GM12878 (cell line): ENCODE measurements around the gene CSNK1G2. TPM values are rescaled to one million over a fixed set of nuclear protein-coding genes. Genes with fewer than 3 reads are reported as not detected.

ENCODE experiments used
- ATAC-seq: fragments of 200-7000 bp; cut with Tn5 transposase; 3 replicates; pipeline ENCODE4 v1.9.1; 2020; ENCODE audit warnings: mild to moderate bottlenecking, moderate library complexity
- BruUV-seq: library from RNA; stranded (reverse); fragments of 400-500 nt; replicated peaks from 2 replicates; lab custom pipeline; 2021; lab: Mats Ljungman, UMichigan
- CTCF ChIA-PET: fragments of 300-600 bp; sonication (Branson Sonifier 250); formaldehyde crosslinking; extraction: SDS; loops from one replicate; lab custom pipeline; 2021; ENCODE audit warnings: inconsistent platforms; lab: Yijun Ruan, JAX
- POLR2A ChIA-PET: fragments of 350-600 bp; formaldehyde crosslinking; extraction: SDS; loops from one replicate; lab custom pipeline; 2021; ENCODE audit warnings: inconsistent platforms; lab: Charles Lee
- RAD21 ChIA-PET: fragments of 300-600 bp; sonication (Branson Sonifier 250); formaldehyde crosslinking; loops from one replicate; lab custom pipeline; 2023; ENCODE audit warnings: antibody characterized with exemption; ENCODE audit not compliant: unreplicated experiment; lab: Charles Lee
- SMC1A ChIA-PET: fragments of 300-600 bp; sonication (Branson Sonifier 250); formaldehyde crosslinking; loops from one replicate; lab custom pipeline; 2023; ENCODE audit not compliant: unreplicated experiment, uncharacterized antibody; lab: Charles Lee
- DNase-seq: peaks from one replicate; pipeline ENCODE4 v3.0.0-alpha.2; 2011; ENCODE audit warnings: low read depth, low spot score
- FAIRE-seq: peaks from 3 replicates; lab custom pipeline; 2011; peaks lifted over from hg19 to GRCh38; lab: Jason Lieb, UNC
- H2AFZ ChIP-seq: 2 replicates; pipeline ENCODE4 v1.6.0; 2011; ENCODE audit warnings: low read depth, low read length, control low read depth; ENCODE audit not compliant: control insufficient read depth
- H3K27ac ChIP-seq: 2 replicates; pipeline ENCODE4 v1.5.1; 2011; ENCODE audit warnings: control low read depth; ENCODE audit not compliant: control insufficient read depth, insufficient read depth
- H3K27me3 ChIP-seq, 2 experiments: replicated peaks in 1 of 2; 2 replicates each; pipeline versions ENCODE4 v1.6.0 to v1.6.1; 2011; ENCODE audit warnings: low read length in 1 of 2; ENCODE audit not compliant: control insufficient read depth in 2 of 2, insufficient read depth in 2 of 2
- H3K36me3 ChIP-seq, 2 experiments: 2 replicates each; pipeline ENCODE4 v1.5.1; 2011; ENCODE audit warnings: low read length in 1 of 2; ENCODE audit not compliant: control insufficient read depth in 2 of 2, insufficient read depth in 2 of 2
- H3K4me1 ChIP-seq: 2 replicates; pipeline ENCODE4 v1.6.1; 2011; ENCODE audit warnings: mild to moderate bottlenecking, low read length, moderate library complexity, mixed read lengths; ENCODE audit not compliant: control insufficient read depth, insufficient read depth
- H3K4me2 ChIP-seq: 2 replicates; pipeline ENCODE4 v1.6.0; 2011; ENCODE audit warnings: control low read depth; ENCODE audit not compliant: control insufficient read depth, insufficient read depth
- H3K4me3 ChIP-seq: fragments of 200-600 bp; sonication (generic); 2 replicates; pipeline ENCODE4 v1.5.1; 2016
- H3K79me2 ChIP-seq: 2 replicates; pipeline ENCODE4 v1.6.0; 2011; ENCODE audit warnings: low read length; ENCODE audit not compliant: control insufficient read depth, insufficient read depth
- H3K9ac ChIP-seq: 2 replicates; pipeline ENCODE4 v1.8.0; 2011; ENCODE audit warnings: low read length, control low read depth, mixed read lengths; ENCODE audit not compliant: control insufficient read depth, insufficient read depth
- H3K9me3 ChIP-seq: replicated peaks from 3 replicates; pipeline ENCODE4 v1.5.1; 2011; ENCODE audit warnings: mild to moderate bottlenecking, low read length; ENCODE audit not compliant: control insufficient read depth, insufficient read depth
- H4K20me1 ChIP-seq: 2 replicates; pipeline ENCODE4 v1.6.0; 2011; ENCODE audit not compliant: control insufficient read depth, insufficient read depth
- CEBPB ChIP-seq, 2 experiments: fragments of 150-350 bp in 1 of 2; IDR thresholded peaks; 2 replicates each; pipeline ENCODE4 v1.6.1; 2012 to 2014; ENCODE audit warnings: low read depth in 2 of 2, low read length in 2 of 2, borderline replicate concordance in 1 of 2, inconsistent platforms in 1 of 2
- GABPA ChIP-seq: IDR thresholded peaks from 2 replicates; pipeline ENCODE4 v1.6.1; 2014; ENCODE audit warnings: antibody characterized with exemption, low read depth, mild to moderate bottlenecking, inconsistent platforms
- POLR2A ChIP-seq: IDR thresholded peaks from 2 replicates; pipeline ENCODE4 v1.6.1; 2011; ENCODE audit warnings: low read depth, mild to moderate bottlenecking, low read length
- TBL1XR1 ChIP-seq: IDR thresholded peaks from 2 replicates; pipeline ENCODE4 v1.6.1; 2012; ENCODE audit warnings: low read depth, low read length, improper control_type of control experiment
- TCF12 ChIP-seq: IDR thresholded peaks from 2 replicates; pipeline ENCODE4 v1.6.1; 2011; ENCODE audit warnings: low read depth, mild to moderate bottlenecking, low read length
- TCF7 ChIP-seq: IDR thresholded peaks from 2 replicates; pipeline ENCODE4 v1.6.1; 2014; ENCODE audit warnings: antibody characterized with exemption, borderline replicate concordance
- WGBS: methylation state at CpG from one replicate; pipeline ENCODE4 v1.1.6; 2016; ENCODE audit warnings: low lambda C conversion rate; ENCODE audit not compliant: insufficient replicate concordance, insufficient coverage; ENCODE audit errors: missing lambda C conversion rate; 5-methylcytosine and 5-hydroxymethylcytosine counted together
- in situ Hi-C: fragments of 300-500 bp; cut with MboI; formaldehyde crosslinking; loops from 9 replicates; pipeline ENCODE4 v1.14.3; 2018; ENCODE audit warnings: mixed read lengths
- intact Hi-C: fragments of 100-400 bp; cut with micrococcal nuclease; formaldehyde crosslinking; loops from one replicate; pipeline ENCODE4 v1.14.2; 2022; ENCODE audit not compliant: unreplicated experiment
- polyA plus RNA-seq, 11 experiments: library from polyadenylated mRNA; depleted of rRNA in 4 of 11; unstranded in 6 of 11; stranded (reverse) in 5 of 11; fragments of >200 nt; fragmentation: Nextera tagmentation in 4 of 11; fragmentation: Illumina TruSeq in 1 of 11; extraction: Ambion mirVana in 4 of 11; extraction: Trizol in 1 of 11; gene quantifications; 1 replicate in 1 of 11; 2 replicates in 10 of 11; pipeline versions ENCODE4 v1.2.1 to v1.2.3, GENCODE V29; 2011 to 2016; ENCODE audit warnings: inconsistent platforms in 2 of 11, missing spikeins in 2 of 11, low read depth in 1 of 11
- total RNA-seq, 4 experiments: library from RNA; depleted of rRNA in 3 of 4; stranded (reverse); fragments of >200 nt in 3 of 4; fragmentation: Illumina TruSeq in 1 of 4; extraction: Trizol in 1 of 4; gene quantifications; 2 replicates each; pipeline versions ENCODE4 v1.2.1 to v1.2.3, GENCODE V29; 2013 to 2021
- TF ChIP-seq, protein P1 (sequence below): fragments of 450-650 bp; IDR thresholded peaks from 2 replicates; pipeline ENCODE4 v1.6.1; 2018; ENCODE audit warnings: borderline replicate concordance, mild to moderate bottlenecking; ENCODE audit not compliant: partially characterized antibody
- TF ChIP-seq, protein P2 (sequence below): IDR thresholded peaks from 2 replicates; pipeline ENCODE4 v1.6.1; 2012; ENCODE audit warnings: low read depth, low read length, improper control_type of control experiment
- TF ChIP-seq, protein P3 (sequence below): IDR thresholded peaks from 2 replicates; pipeline ENCODE4 v1.6.1; 2012; ENCODE audit warnings: mild to moderate bottlenecking, low read depth, low read length

The CSNK1G2 gene
- total and polyA plus RNA-seq, 10 of the 15 experiments (the other 5 are each of a cell fraction or from before 2014, with no cell fraction given) = 0.64 to 109 (median 25.0) TPM

DNA sequence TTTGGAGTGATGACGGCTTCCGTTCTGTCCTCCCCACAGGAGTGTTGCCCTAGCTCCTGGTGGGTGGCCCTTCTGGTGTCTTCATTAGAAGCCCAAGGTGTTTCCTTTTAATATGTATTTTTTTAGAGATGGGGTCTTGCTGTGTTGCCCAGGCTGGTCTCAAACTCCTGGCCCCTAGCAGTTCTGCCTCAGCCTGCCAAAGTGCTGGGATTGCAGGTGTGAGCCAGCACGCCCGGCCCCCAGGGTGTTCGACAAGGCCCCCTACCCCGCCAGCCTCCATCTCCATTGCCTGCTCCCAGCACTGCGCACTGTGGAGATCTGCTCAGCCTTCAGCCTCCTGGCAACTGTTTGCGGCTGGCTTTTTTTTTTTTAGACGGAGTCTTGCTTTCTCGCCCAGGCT, 43.4 kb downstream of the CSNK1G2 start:
- in situ Hi-C loops (no loop called here), intact Hi-C loops (no loop called here)
- ChIA-PET RAD21 (no interaction called here), POLR2A (interaction anchor here (0.7 kb wide), 2 partner anchors 132 to 559 kb away, joined by 3 to 6 read pairs; no protein-coding TSS in a partner anchor), SMC1A (no interaction called here), CTCF (interaction anchor here (0.5 kb wide), 1 partner anchor 36 kb away, joined by 4 read pairs; no protein-coding TSS in a partner anchor)
- DNase-seq = no peak
- H3K36me3 ChIP-seq = peaks cover 4 to 20% of the 10 kb centered on the region in 2 experiments; a peak in 3 of 4 replicates
- H3K4me1 ChIP-seq = no peaks in the 10 kb centered on the region
- WGBS = 95% methylated on average over 10 of the region's 10 CpGs
- no peak overlapping the region for H3K27ac ChIP-seq
- H3K9me3 ChIP-seq = no peaks in the 10 kb centered on the region
- no peaks in the 10 kb centered on the region for H3K79me2 ChIP-seq
- no peak for FAIRE-seq
- H3K27me3 ChIP-seq = no peaks in the 10 kb centered on the region
- H3K4me3 ChIP-seq = no peak overlapping the region
- TF ChIP-seq, protein P1, sequence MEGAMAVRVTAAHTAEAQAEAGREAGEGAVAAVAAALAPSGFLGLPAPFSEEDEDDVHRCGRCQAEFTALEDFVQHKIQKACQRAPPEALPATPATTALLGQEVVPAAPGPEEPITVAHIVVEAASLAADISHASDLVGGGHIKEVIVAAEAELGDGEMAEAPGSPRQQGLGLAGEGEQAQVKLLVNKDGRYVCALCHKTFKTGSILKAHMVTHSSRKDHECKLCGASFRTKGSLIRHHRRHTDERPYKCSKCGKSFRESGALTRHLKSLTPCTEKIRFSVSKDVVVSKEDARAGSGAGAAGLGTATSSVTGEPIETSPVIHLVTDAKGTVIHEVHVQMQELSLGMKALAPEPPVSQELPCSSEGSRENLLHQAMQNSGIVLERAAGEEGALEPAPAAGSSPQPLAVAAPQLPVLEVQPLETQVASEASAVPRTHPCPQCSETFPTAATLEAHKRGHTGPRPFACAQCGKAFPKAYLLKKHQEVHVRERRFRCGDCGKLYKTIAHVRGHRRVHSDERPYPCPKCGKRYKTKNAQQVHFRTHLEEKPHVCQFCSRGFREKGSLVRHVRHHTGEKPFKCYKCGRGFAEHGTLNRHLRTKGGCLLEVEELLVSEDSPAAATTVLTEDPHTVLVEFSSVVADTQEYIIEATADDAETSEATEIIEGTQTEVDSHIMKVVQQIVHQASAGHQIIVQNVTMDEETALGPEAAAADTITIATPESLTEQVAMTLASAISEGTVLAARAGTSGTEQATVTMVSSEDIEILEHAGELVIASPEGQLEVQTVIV = no peak
- no peak for TF ChIP-seq TCF7
- no peak for TF ChIP-seq TBL1XR1
- TF ChIP-seq GABPA = no peak
- no peak for TF ChIP-seq CEBPB (IDR thresholded peaks at IDR 0.05; ENCODE audit: borderline replicate concordance in 1 of 2, low read depth in 2 of 2, low read length in 2 of 2)
- no peak for TF ChIP-seq TCF12
- no peak for TF ChIP-seq POLR2A
- TF ChIP-seq, protein P2, sequence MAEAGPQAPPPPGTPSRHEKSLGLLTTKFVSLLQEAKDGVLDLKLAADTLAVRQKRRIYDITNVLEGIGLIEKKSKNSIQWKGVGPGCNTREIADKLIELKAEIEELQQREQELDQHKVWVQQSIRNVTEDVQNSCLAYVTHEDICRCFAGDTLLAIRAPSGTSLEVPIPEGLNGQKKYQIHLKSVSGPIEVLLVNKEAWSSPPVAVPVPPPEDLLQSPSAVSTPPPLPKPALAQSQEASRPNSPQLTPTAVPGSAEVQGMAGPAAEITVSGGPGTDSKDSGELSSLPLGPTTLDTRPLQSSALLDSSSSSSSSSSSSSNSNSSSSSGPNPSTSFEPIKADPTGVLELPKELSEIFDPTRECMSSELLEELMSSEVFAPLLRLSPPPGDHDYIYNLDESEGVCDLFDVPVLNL = no peak
- TF ChIP-seq, protein P3, sequence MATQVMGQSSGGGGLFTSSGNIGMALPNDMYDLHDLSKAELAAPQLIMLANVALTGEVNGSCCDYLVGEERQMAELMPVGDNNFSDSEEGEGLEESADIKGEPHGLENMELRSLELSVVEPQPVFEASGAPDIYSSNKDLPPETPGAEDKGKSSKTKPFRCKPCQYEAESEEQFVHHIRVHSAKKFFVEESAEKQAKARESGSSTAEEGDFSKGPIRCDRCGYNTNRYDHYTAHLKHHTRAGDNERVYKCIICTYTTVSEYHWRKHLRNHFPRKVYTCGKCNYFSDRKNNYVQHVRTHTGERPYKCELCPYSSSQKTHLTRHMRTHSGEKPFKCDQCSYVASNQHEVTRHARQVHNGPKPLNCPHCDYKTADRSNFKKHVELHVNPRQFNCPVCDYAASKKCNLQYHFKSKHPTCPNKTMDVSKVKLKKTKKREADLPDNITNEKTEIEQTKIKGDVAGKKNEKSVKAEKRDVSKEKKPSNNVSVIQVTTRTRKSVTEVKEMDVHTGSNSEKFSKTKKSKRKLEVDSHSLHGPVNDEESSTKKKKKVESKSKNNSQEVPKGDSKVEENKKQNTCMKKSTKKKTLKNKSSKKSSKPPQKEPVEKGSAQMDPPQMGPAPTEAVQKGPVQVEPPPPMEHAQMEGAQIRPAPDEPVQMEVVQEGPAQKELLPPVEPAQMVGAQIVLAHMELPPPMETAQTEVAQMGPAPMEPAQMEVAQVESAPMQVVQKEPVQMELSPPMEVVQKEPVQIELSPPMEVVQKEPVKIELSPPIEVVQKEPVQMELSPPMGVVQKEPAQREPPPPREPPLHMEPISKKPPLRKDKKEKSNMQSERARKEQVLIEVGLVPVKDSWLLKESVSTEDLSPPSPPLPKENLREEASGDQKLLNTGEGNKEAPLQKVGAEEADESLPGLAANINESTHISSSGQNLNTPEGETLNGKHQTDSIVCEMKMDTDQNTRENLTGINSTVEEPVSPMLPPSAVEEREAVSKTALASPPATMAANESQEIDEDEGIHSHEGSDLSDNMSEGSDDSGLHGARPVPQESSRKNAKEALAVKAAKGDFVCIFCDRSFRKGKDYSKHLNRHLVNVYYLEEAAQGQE = no peak
- no peak for ATAC-seq
- BruUV-seq = no TSS peak
- no peak overlapping the region for H2AFZ ChIP-seq
- no peak overlapping the region for H3K4me2 ChIP-seq
- no peak overlapping the region for H3K9ac ChIP-seq
- H4K20me1 ChIP-seq = no peaks in the 10 kb centered on the region
